Natural killer cell (primary cell): ENCODE data around the gene HNRNPUL1. TPM values are rescaled to one million over a fixed set of nuclear protein-coding genes. Genes with fewer than 3 reads are reported as not detected.

Source experiments
- ATAC-seq, 3 donors: fragments of 150-1000 bp in 2 of 3; fragments of 200-7000 bp in 1 of 3; cut with Tn5 transposase; 1 replicate in 1 of 3; 2 replicates in 2 of 3; pipeline ENCODE4 v1.10.0; 2021; ENCODE audit warnings: mild to moderate bottlenecking in 2 of 3, moderate library complexity in 2 of 3
- DNase-seq, 2 donors: peaks; one replicate each; pipeline versions ENCODE4 v3.0.0 to v3.0.0-alpha.2; 2013 to 2021; ENCODE audit warnings: mixed read lengths in 1 of 2
- H3K27ac ChIP-seq: one replicate; pipeline ENCODE4 v1.5.1; 2013; ENCODE audit warnings: mild to moderate bottlenecking, low read length
- H3K27me3 ChIP-seq: one replicate; pipeline ENCODE4 v1.6.1; 2013; ENCODE audit warnings: low read length; ENCODE audit not compliant: control insufficient read depth, insufficient read depth
- H3K36me3 ChIP-seq: one replicate; pipeline ENCODE4 v1.6.1; 2013; ENCODE audit warnings: low read length; ENCODE audit not compliant: control insufficient read depth, insufficient read depth
- H3K4me1 ChIP-seq: one replicate; pipeline ENCODE4 v1.6.1; 2013; ENCODE audit warnings: low read length; ENCODE audit not compliant: control insufficient read depth, insufficient read depth
- H3K4me3 ChIP-seq: one replicate; pipeline ENCODE4 v1.5.1; 2013; ENCODE audit warnings: low read length
- H3K9me3 ChIP-seq: one replicate; pipeline ENCODE4 v1.6.1; 2013; ENCODE audit warnings: low read length; ENCODE audit not compliant: control insufficient read depth, insufficient read depth
- H3K27ac Mint-ChIP-seq, 2 donors: one replicate each; pipeline ENCODE4 v1.8.0; 2022; ENCODE audit warnings: mild to moderate bottlenecking in 2 of 2, mixed read lengths in 2 of 2, moderate library complexity in 1 of 2
- H3K27me3 Mint-ChIP-seq, 2 donors: one replicate each; pipeline ENCODE4 v1.8.0; 2022; ENCODE audit warnings: low read depth in 2 of 2, mixed read lengths in 2 of 2
- H3K36me3 Mint-ChIP-seq: one replicate; pipeline ENCODE4 v1.8.0; 2022; ENCODE audit warnings: mixed read lengths
- H3K4me1 Mint-ChIP-seq, 2 donors: one replicate each; pipeline ENCODE4 v1.8.0; 2022; ENCODE audit warnings: mixed read lengths in 2 of 2
- H3K4me3 Mint-ChIP-seq: one replicate; pipeline ENCODE4 v1.8.0; 2022; ENCODE audit warnings: mild to moderate bottlenecking, moderate library complexity, mixed read lengths
- H3K9me3 Mint-ChIP-seq, 2 donors: one replicate each; pipeline ENCODE4 v1.8.0; 2022; ENCODE audit warnings: mixed read lengths in 2 of 2
- WGBS: methylation state at CpG from one replicate; pipeline ENCODE4 v1.1.7; 2013; ENCODE audit warnings: missing lambda C conversion rate; ENCODE audit not compliant: insufficient coverage; 5-methylcytosine and 5-hydroxymethylcytosine counted together
- intact Hi-C: fragments of 100-400 bp; cut with micrococcal nuclease; formaldehyde crosslinking; loops from one replicate; pipeline ENCODE4 v1.14.2; 2022
- total RNA-seq, 4 donors: library from RNA; stranded (reverse); fragments of 120-200 nt in 1 of 4; gene quantifications; one replicate each; pipeline versions ENCODE4 v1.2.3 to v1.2.4, GENCODE V29; 2013 to 2022
- TF ChIP-seq, protein P1 (sequence below): fragments of 200-600 bp; IDR thresholded peaks from one replicate; pipeline ENCODE4 v1.8.0; 2022; ENCODE audit warnings: antibody characterized with exemption

The HNRNPUL1 gene
- total RNA-seq, 3 donors from 2014 or later (not counting 1 experiment from before 2014, with no cell fraction given) = 279 to 360 (median 315) TPM

DNA sequence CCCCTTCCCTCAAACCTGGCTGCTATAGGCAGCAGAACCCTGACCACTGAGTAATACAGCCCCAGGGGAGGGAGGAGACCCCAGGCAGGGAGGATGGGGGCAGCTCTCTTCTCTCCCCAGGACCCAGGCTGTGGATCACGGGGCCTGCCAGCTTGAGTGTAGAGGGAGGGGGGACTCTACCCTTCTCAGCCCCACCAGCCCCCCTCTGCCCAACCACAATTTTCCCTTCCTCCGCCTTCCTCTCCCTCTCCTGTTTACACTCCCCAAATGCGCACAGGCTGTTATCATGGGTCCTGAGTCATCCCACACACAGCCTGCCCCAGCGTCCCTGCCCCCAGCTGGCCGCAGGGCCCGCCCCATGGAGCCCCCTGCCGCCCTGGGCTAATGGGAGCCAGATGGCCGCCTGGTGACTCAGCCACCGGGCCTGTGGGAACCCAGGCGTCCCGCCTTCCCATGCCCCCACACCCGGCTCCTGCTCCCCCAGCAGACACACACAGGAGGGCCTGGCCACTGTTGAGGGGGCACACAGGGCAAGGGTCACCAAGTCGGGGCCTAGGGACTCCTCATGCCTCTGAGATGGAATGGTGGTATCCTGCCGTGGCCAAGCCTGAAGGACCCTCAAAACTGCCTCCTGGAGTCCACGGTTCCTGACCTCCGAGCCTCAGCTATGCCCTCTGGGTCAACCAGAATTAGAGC lies 59.4 kb downstream of the HNRNPUL1 start:
- H3K36me3 Mint-ChIP-seq = no peaks in the 10 kb centered on the region
- Histone ChIP-seq H3K27me3 (no peaks in the 10 kb centered on the region), H3K9me3 (no peaks in the 10 kb centered on the region), H3K36me3 (peaks cover 53% of the 10 kb centered on the region), H3K4me3 (no peak overlapping the region), H3K4me1 (peaks cover 81% of the 10 kb centered on the region), H3K27ac (peak overlapping the region; percentile 91)
- DNase-seq (peak in 1 of 2 donors; percentile 33), ATAC-seq (no peak)
- no peaks in the 10 kb centered on the region for H3K27me3 Mint-ChIP-seq
- TF ChIP-seq, protein P1, sequence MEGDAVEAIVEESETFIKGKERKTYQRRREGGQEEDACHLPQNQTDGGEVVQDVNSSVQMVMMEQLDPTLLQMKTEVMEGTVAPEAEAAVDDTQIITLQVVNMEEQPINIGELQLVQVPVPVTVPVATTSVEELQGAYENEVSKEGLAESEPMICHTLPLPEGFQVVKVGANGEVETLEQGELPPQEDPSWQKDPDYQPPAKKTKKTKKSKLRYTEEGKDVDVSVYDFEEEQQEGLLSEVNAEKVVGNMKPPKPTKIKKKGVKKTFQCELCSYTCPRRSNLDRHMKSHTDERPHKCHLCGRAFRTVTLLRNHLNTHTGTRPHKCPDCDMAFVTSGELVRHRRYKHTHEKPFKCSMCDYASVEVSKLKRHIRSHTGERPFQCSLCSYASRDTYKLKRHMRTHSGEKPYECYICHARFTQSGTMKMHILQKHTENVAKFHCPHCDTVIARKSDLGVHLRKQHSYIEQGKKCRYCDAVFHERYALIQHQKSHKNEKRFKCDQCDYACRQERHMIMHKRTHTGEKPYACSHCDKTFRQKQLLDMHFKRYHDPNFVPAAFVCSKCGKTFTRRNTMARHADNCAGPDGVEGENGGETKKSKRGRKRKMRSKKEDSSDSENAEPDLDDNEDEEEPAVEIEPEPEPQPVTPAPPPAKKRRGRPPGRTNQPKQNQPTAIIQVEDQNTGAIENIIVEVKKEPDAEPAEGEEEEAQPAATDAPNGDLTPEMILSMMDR = no peak
- H3K4me1 Mint-ChIP-seq = peaks cover 57 to 75% of the 10 kb centered on the region in 2 donors
- 50% methylated on average over 15 of the region's 16 CpGs for WGBS
- no peaks in the 10 kb centered on the region for H3K9me3 Mint-ChIP-seq
- H3K27ac Mint-ChIP-seq = peak overlapping the region; percentile 94 to 97
- peak overlapping the region; percentile 26 for H3K4me3 Mint-ChIP-seq
- intact Hi-C loops = no loop called here

DNA sequence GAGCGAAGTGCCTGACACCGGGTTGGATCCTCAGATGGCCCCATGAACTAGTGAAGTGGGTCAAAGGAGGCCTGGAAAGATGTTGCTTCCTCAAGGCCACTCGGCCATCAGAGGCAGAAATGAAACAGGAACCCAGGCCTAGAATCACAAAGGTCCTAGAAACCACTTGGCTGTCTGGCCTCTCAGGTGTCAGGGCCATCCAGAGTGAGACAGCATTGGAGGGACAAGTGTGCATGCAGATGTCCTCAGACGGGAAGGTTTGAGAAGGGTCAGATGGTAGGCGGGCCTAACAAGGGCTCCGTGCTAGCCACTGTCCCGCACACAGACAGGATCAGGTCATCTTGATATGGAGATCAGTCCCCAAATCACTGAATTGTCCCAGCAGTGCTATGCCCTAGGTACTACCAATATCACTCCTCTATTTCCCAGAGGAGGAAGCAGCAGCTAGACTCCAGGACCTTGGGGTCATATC lies 60.1 kb downstream of the HNRNPUL1 start:
- H3K27ac Mint-ChIP-seq = peak overlapping the region; percentile 94 to 97
- intact Hi-C loops = no loop called here

DNA sequence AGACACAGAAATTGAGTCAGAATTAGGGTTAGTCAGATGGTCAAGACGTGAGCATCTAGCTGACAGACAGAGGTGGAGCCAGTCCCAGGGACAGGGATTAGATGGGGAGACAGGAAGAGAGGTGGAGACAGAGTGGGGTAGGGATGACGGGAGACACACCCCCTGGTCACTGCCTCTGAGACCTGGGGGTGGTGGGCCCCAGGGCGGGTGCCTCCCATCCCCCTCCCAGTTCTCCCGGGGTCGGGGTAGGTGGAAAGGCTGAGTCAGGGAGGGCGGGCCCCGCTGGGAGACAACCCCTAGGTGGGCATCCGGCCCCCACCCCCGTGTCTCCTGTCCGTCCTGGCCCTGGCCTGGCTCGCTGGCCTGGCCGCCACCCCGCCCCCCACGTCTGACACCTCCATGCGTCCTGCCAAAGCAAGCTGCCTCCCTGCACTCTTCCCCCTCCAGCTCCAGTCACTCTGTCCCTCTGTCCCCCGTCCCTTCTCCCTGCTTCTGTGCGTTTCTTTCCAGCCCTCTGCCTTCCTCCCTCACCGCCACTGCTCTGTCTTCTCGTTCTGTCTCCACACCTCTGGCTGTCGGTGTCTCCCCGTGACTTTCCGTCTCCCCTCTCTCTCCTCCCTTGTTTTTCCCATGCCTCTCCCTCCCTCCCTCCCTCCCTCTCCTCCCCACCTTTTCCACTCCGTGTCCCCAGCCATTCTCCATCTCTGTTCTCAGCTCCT lies 60.9 kb downstream of the HNRNPUL1 start:
- Mint-ChIP-seq H3K9me3 (no peaks in the 10 kb centered on the region), H3K4me3 (peak overlapping the region; percentile 91), H3K27ac (peak overlapping the region; percentile 94 to 97), H3K4me1 (peaks cover 64 to 78% of the 10 kb centered on the region in 2 donors), H3K36me3 (no peaks in the 10 kb centered on the region), H3K27me3 (no peaks in the 10 kb centered on the region)
- Histone ChIP-seq H3K27ac (peak overlapping the region; percentile 91), H3K27me3 (no peaks in the 10 kb centered on the region), H3K4me3 (no peak overlapping the region), H3K36me3 (peaks cover 50% of the 10 kb centered on the region), H3K4me1 (peaks cover 93% of the 10 kb centered on the region), H3K9me3 (no peaks in the 10 kb centered on the region)
- ATAC-seq (peak in 2 of 3 donors; percentile 5), DNase-seq (peak; percentile 52 to 73)
- 28% methylated on average over 23 of the region's 23 CpGs for WGBS
- intact Hi-C loops = loop anchor here (5.0 kb wide), 1 partner anchor 638 kb away; no protein-coding TSS in a partner anchor
- TF ChIP-seq, protein P1 = no peak

More for the DNA sequence above, 60.1 kb downstream of the HNRNPUL1 start:
- no peak overlapping the region for H3K4me3 ChIP-seq
- no peaks in the 10 kb centered on the region for H3K27me3 Mint-ChIP-seq
- no peak for ATAC-seq
- H3K4me3 Mint-ChIP-seq = peak overlapping the region; percentile 91
- H3K4me1 ChIP-seq = peaks cover 88% of the 10 kb centered on the region
- no peaks in the 10 kb centered on the region for H3K27me3 ChIP-seq
- no peaks in the 10 kb centered on the region for H3K36me3 Mint-ChIP-seq
- H3K4me1 Mint-ChIP-seq = peaks cover 64 to 81% of the 10 kb centered on the region in 2 donors
- TF ChIP-seq, protein P1 = no peak
- 80% methylated on average over 7 of the region's 7 CpGs for WGBS
- peak in 1 of 2 donors; percentile 29 for DNase-seq
- H3K9me3 ChIP-seq = no peaks in the 10 kb centered on the region
- H3K27ac ChIP-seq = peak overlapping the region; percentile 91
- no peaks in the 10 kb centered on the region for H3K9me3 Mint-ChIP-seq
- H3K36me3 ChIP-seq = peaks cover 52% of the 10 kb centered on the region
